ENCODE data around the gene CAMSAP2. TPM values are rescaled to one million over a fixed set of nuclear protein-coding genes. Genes with fewer than 3 reads are reported as not detected.

Gene CAMSAP2
- total and polyA plus RNA-seq, 2 of the 8 experiments (the other 6 are each of a cell fraction or from before 2014, with no cell fraction given), result 4.2 to 27.6 TPM

DNA sequence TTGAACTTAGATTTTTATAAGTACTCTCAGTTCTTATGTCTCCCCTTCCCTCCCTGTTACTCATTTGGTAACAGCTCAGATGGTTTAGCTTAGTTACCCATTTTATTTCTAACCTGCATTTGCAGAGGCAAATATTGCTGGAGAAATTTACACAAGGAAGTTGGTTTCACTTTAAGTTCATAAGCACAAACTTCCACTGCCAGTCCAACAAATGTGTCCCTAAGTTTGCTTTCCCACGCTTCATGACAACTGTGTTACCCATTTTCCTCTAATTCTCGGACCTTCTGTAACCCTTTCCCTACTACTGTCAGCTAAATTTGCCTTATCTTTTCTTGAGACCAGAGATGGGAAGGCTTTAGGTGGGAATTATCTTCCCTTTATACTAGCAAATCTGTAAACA, 70.2 kb downstream of the CAMSAP2 start:
- no peak for FAIRE-seq
- Histone ChIP-seq H3K27ac (ENCODE audit: low read depth, low read length) (no peak overlapping the region), H4K91ac (replicated peaks; ENCODE audit: insufficient read length, low read length) (no peak overlapping the region), H4K8ac (ENCODE audit: extremely low read depth, insufficient read depth, low read length) (no peak overlapping the region), H2BK15ac (ENCODE audit: low read length) (no peak overlapping the region), H3K23me2 (ENCODE audit: low read depth, low read length) (no peaks in the 10 kb centered on the region), H3K23ac (ENCODE audit: insufficient read length) (no peak overlapping the region), H3K18ac (ENCODE audit: extremely low read depth, low read length) (no peak overlapping the region), H3K27me3 (replicated peaks in 1 of 4; ENCODE audit: control insufficient read depth in 3 of 4, extremely low read depth in 1 of 4, insufficient read depth in 3 of 4, low read length in 3 of 4) (no peaks in the 10 kb centered on the region), H2BK120ac (replicated peaks; ENCODE audit: low read depth, low read length) (no peak overlapping the region), H4K20me1 (replicated peaks in 1 of 2; ENCODE audit: control insufficient read depth in 1 of 2, insufficient read depth in 2 of 2, low read length in 2 of 2) (peaks cover 0 to 2% of the 10 kb centered on the region in 2 experiments), H3K9me3 (ENCODE audit: insufficient read depth in 2 of 2, low read depth in 1 of 2, low read length in 1 of 2) (no peaks in the 10 kb centered on the region), H3K4me3 (ENCODE audit: extremely low read depth in 1 of 4, insufficient read depth in 2 of 4, low read depth in 3 of 4, low read length in 4 of 4) (no peak overlapping the region), H3K36me3 (ENCODE audit: control insufficient read depth in 2 of 4, insufficient read depth in 4 of 4, low read length in 3 of 4) (peaks cover 0 to 15% (median 7%) of the 10 kb centered on the region in 4 experiments; a peak in 4 of 8 replicates), H3K79me2 (ENCODE audit: control insufficient read depth in 1 of 2, insufficient read depth in 2 of 2, low read length in 2 of 2) (peaks cover 0 to 4% of the 10 kb centered on the region in 2 experiments; a peak in 1 of 4 replicates), H3K4me2 (ENCODE audit: insufficient read depth in 1 of 2, low read depth in 2 of 2, low read length in 2 of 2) (no peak overlapping the region), H3K79me1 (ENCODE audit: low read depth, low read length) (no peaks in the 10 kb centered on the region), H4K5ac (ENCODE audit: insufficient read length, low read depth, low read length) (no peak overlapping the region), H3K4me1 (replicated peaks in 1 of 4; ENCODE audit: control insufficient read depth in 3 of 4, insufficient read depth in 4 of 4, low read length in 3 of 4) (no peaks in the 10 kb centered on the region), H3K14ac (ENCODE audit: insufficient read length) (no peak overlapping the region), H2AK5ac (ENCODE audit: low read depth, low read length) (no peak overlapping the region), H2BK20ac (ENCODE audit: low read length) (no peak overlapping the region), H3K4ac (replicated peaks; ENCODE audit: insufficient read length, low read depth, low read length) (no peak overlapping the region), H3K9ac (replicated peaks in 1 of 4; ENCODE audit: extremely low read depth in 1 of 4, low read depth in 3 of 4, low read length in 3 of 4) (no peak overlapping the region), H3K56ac (replicated peaks; ENCODE audit: insufficient read length, low read depth, low read length) (no peak overlapping the region), H2BK12ac (ENCODE audit: low read depth, low read length) (no peak overlapping the region), H2AFZ (ENCODE audit: low read length) (no peak overlapping the region), H2BK5ac (ENCODE audit: low read depth, low read length) (no peak overlapping the region)
- ChIA-PET POLR2A (ENCODE audit: partially characterized antibody) (no interaction called here), CTCF (ENCODE audit: partially characterized antibody) (interaction anchor here (1.5 to 2.4 kb wide), 2 partner anchors 25 to 186 kb away, joined by 3 to 9 read pairs; no protein-coding TSS in a partner anchor)
- DNase-seq (ENCODE audit: low read depth in 1 of 2, low spot score in 2 of 2), result no peak
- TF ChIP-seq SIN3A (conservative IDR thresholded peaks at IDR 0.05 in 1 of 2, IDR thresholded peaks at IDR 0.05 in 1 of 2; ENCODE audit: low read depth in 1 of 2, low read length in 2 of 2) (no peak), TEAD4 (IDR thresholded peaks at IDR 0.05; ENCODE audit: low read depth, low read length) (no peak), CBX8 (IDR thresholded peaks at IDR 0.05; ENCODE audit: borderline replicate concordance, low read depth, low read length) (no peak), RBBP5 (IDR thresholded peaks at IDR 0.05; ENCODE audit: borderline replicate concordance, low read depth, low read length) (no peak), SP1 (IDR thresholded peaks at IDR 0.05; ENCODE audit: low read depth, low read length) (no peak), RNF2 (IDR thresholded peaks at IDR 0.05; ENCODE audit: borderline replicate concordance, low read depth, low read length, missing control alignments, poor library complexity, severe bottlenecking) (no peak), EP300 (IDR thresholded peaks at IDR 0.05; ENCODE audit: borderline replicate concordance in 1 of 2, low read depth in 2 of 2, low read length in 2 of 2) (no peak), KDM5A (IDR thresholded peaks at IDR 0.05; ENCODE audit: low read length) (no peak), ZNF274 (IDR thresholded peaks at IDR 0.05; ENCODE audit: borderline replicate concordance, extremely low read depth, low read length) (no peak), SIRT6 (IDR thresholded peaks at IDR 0.05; ENCODE audit: low read length) (no peak), TAF1 (IDR thresholded peaks at IDR 0.05; ENCODE audit: low read depth, low read length) (no peak), NRF1 (IDR thresholded peaks at IDR 0.05; ENCODE audit: low read depth, low read length) (no peak), RFX5 (IDR thresholded peaks at IDR 0.05; ENCODE audit: borderline replicate concordance, low read depth, low read length) (no peak), JUN (IDR thresholded peaks at IDR 0.05; ENCODE audit: low read depth, low read length) (no peak)
- WGBS, 2 experiments (ENCODE audit: extremely low coverage in 1 of 2, insufficient coverage in 1 of 2, insufficient read length in 1 of 2, insufficient replicate concordance in 2 of 2, low coverage in 1 of 2, low lambda C conversion rate in 2 of 2, missing lambda C conversion rate in 1 of 2), result 93% methylated on average over 2 of the region's 2 CpGs; no CpG with 5 or more reads in 1 of the 2 experiments
